ENCODE measurements around the gene CREB5.

DNA sequence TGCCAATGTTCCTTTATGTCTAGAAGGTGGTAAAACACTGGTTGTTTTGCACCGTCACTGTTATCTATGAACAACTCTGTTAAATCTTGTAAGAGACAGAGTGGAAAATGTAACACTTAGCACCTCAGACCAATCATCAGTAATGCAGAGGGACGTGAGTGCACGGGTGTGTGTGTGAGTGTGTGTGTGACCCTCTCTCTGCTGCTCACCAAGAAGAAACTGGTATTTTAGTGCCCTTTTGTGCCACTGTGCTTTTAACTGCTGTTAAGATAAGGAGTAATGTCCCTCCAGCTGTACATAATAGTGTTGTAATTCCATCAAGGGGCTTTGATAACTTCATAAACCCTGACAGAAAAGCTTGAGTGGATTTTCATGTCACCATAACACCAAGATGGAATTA lies 130.1 kb downstream of the CREB5 start:
- TF ChIP-seq, protein P1, sequence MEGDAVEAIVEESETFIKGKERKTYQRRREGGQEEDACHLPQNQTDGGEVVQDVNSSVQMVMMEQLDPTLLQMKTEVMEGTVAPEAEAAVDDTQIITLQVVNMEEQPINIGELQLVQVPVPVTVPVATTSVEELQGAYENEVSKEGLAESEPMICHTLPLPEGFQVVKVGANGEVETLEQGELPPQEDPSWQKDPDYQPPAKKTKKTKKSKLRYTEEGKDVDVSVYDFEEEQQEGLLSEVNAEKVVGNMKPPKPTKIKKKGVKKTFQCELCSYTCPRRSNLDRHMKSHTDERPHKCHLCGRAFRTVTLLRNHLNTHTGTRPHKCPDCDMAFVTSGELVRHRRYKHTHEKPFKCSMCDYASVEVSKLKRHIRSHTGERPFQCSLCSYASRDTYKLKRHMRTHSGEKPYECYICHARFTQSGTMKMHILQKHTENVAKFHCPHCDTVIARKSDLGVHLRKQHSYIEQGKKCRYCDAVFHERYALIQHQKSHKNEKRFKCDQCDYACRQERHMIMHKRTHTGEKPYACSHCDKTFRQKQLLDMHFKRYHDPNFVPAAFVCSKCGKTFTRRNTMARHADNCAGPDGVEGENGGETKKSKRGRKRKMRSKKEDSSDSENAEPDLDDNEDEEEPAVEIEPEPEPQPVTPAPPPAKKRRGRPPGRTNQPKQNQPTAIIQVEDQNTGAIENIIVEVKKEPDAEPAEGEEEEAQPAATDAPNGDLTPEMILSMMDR (IDR thresholded peaks at IDR 0.05; ENCODE audit: poor library complexity, severe bottlenecking): no peak
- TF ChIP-seq RAD21 (conservative IDR thresholded peaks at IDR 0.05) (no peak), TAF1 (IDR thresholded peaks at IDR 0.05; ENCODE audit: low read depth) (no peak), POLR2AphosphoS5 (IDR thresholded peaks at IDR 0.05) (no peak)
